ENCODE measurements around the gene VEZT. TPM values are rescaled to one million over a fixed set of nuclear protein-coding genes. Genes with fewer than 3 reads are reported as not detected.

Gene VEZT
- total RNA-seq, 4 donors from 2014 or later, result 82.1 to 141 (median 85.4) TPM

DNA sequence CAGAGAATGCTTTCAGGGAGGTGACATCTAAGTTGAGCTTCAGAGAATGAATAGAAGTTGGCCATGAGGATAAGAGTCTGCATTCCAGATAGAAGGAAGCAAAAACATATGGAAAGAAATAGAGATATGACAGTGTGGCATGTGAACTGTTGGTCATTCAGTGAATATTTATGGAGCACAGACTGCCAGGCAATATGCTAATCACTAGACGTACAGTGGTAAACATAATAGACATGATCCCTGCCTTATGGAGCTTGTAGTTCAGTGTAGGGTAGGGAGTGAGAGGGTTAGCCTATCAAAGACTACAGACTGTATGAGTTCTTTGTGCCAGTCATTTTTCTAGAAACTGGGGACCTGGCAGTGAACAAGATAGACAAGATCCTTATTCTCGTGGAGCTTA is 53.9 kb downstream of the VEZT start:
- H3K9me3 ChIP-seq, result no peaks in the 10 kb centered on the region
- WGBS, 2 donors (ENCODE audit: low coverage in 1 of 2), result 73 to 85% methylated on average over 2 of the region's 2 CpGs
- H3K4me3 ChIP-seq, result no peak overlapping the region
- no peak for ATAC-seq
- TF ChIP-seq, protein P1, sequence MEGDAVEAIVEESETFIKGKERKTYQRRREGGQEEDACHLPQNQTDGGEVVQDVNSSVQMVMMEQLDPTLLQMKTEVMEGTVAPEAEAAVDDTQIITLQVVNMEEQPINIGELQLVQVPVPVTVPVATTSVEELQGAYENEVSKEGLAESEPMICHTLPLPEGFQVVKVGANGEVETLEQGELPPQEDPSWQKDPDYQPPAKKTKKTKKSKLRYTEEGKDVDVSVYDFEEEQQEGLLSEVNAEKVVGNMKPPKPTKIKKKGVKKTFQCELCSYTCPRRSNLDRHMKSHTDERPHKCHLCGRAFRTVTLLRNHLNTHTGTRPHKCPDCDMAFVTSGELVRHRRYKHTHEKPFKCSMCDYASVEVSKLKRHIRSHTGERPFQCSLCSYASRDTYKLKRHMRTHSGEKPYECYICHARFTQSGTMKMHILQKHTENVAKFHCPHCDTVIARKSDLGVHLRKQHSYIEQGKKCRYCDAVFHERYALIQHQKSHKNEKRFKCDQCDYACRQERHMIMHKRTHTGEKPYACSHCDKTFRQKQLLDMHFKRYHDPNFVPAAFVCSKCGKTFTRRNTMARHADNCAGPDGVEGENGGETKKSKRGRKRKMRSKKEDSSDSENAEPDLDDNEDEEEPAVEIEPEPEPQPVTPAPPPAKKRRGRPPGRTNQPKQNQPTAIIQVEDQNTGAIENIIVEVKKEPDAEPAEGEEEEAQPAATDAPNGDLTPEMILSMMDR (IDR thresholded peaks at IDR 0.05), result no peak
- TF ChIP-seq POLR2AphosphoS5 (IDR thresholded peaks at IDR 0.05) (no peak), POLR2A (IDR thresholded peaks at IDR 0.05) (no peak)
- H3K36me3 ChIP-seq, result peaks cover 0 to 44% of the 10 kb centered on the region in 2 donors
- no peak overlapping the region for H3K27ac ChIP-seq
- H3K27me3 ChIP-seq, result no peaks in the 10 kb centered on the region
- H3K4me1 ChIP-seq, result peaks cover 0 to 11% (median 0%) of the 10 kb centered on the region in 3 donors

DNA sequence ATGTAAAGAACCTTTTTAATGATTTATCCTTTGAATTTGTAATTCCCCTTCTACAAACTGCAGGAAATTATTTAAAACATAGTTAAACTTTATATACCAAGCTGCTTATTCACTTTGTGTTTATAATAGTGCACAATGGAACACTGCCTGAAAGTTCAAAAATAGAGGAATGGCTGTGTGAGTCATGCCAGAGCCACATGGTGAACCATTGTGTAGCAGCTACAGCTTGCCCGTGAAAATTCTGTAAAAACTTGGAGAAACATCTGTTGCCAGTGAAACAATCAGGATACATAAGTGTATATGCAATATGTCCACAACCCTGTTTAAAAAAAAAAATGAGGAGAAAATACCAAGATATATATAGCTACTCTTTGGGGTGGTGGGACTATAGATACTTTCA is 59.5 kb downstream of the VEZT start:
- Histone ChIP-seq H3K9me3 (no peaks in the 10 kb centered on the region), H3K27me3 (no peaks in the 10 kb centered on the region), H3K4me3 (no peak overlapping the region), H3K27ac (peak overlapping the region in 3 of 4 donors; percentile 12 to 53 (median 29)), H3K36me3 (peaks cover under 1 to 67% of the 10 kb centered on the region in 2 donors), H3K4me1 (peaks cover 0 to 16% (median 2%) of the 10 kb centered on the region in 3 donors)
- no peak for ATAC-seq
- TF ChIP-seq EP300 (IDR thresholded peaks at IDR 0.05) (no peak), POLR2A (IDR thresholded peaks at IDR 0.05) (no peak), POLR2AphosphoS5 (IDR thresholded peaks at IDR 0.05) (no peak)
- TF ChIP-seq, protein P1 (IDR thresholded peaks at IDR 0.05), result no peak
- WGBS, 2 donors (ENCODE audit: low coverage in 1 of 2), result 18 to 23% methylated on average over 1 of the region's 1 CpG

DNA sequence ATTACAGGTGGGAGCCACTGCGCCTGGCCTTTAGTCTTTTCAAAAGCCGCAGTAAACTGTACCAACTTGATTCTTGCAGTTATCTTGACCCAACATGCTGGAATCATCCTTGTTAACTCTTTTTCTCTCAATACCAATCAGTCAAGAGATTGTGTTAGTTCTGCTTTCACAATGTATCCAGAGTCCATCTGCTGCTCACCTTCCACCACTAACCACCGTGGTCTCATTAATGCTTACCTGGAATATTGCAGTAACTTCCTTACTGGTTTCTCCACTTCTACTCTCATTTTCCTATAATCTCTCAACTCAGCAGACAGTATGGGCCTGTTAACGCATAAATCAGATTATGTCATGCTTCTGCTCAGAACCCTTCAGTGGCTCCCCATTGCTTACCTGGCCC is 62.2 kb downstream of the VEZT start:
- H3K4me1 ChIP-seq, result peaks cover 0 to 16% (median 2%) of the 10 kb centered on the region in 3 donors
- H3K9me3 ChIP-seq, result no peaks in the 10 kb centered on the region
- H3K27me3 ChIP-seq, result no peaks in the 10 kb centered on the region
- H3K36me3 ChIP-seq, result peaks cover 12 to 83% of the 10 kb centered on the region in 2 donors
- TF ChIP-seq, protein P1 (IDR thresholded peaks at IDR 0.05), result no peak
- TF ChIP-seq POLR2A (IDR thresholded peaks at IDR 0.05) (no peak), EP300 (IDR thresholded peaks at IDR 0.05) (no peak), POLR2AphosphoS5 (IDR thresholded peaks at IDR 0.05) (no peak)
- 95 to 100% methylated on average over 3 to 4 of the region's 4 CpGs for WGBS, 2 donors (ENCODE audit: low coverage in 1 of 2)
- H3K4me3 ChIP-seq, result no peak overlapping the region
- ATAC-seq, result no peak
- H3K27ac ChIP-seq, result no peak overlapping the region

DNA sequence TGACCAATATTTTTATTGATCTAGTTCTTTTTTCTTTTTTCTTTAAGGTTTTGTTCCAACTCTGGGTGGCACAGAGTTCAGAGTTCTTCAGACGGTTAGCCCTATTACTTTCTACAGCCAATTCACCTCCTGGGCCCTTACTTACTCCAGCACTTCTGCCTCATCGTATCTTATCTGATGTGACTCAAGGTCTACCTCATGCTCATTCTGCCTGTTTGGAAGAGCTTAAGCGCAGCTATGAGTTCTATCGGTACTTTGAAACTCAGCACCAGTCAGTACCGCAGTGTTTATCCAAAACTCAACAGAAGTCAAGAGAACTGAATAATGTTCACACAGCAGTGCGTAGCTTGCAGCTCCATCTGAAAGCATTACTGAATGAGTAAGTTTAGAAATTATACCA is 64.7 kb downstream of the VEZT start:
- H3K27me3 ChIP-seq, result no peaks in the 10 kb centered on the region
- H3K4me1 ChIP-seq, result peaks cover 0 to 16% (median 2%) of the 10 kb centered on the region in 3 donors
- ATAC-seq, result no peak
- no peaks in the 10 kb centered on the region for H3K9me3 ChIP-seq
- TF ChIP-seq POLR2AphosphoS5 (IDR thresholded peaks at IDR 0.05), result no peak
- TF ChIP-seq, protein P1 (IDR thresholded peaks at IDR 0.05), result no peak
- TF ChIP-seq EP300 (IDR thresholded peaks at IDR 0.05), result no peak
- TF ChIP-seq POLR2A (IDR thresholded peaks at IDR 0.05), result no peak
- WGBS, 2 donors (ENCODE audit: low coverage in 1 of 2), result 71 to 100% methylated on average over 3 to 6 of the region's 6 CpGs
- no peak overlapping the region for H3K27ac ChIP-seq
- peaks cover 12 to 79% of the 10 kb centered on the region in 2 donors for H3K36me3 ChIP-seq
- H3K4me3 ChIP-seq, result no peak overlapping the region

DNA sequence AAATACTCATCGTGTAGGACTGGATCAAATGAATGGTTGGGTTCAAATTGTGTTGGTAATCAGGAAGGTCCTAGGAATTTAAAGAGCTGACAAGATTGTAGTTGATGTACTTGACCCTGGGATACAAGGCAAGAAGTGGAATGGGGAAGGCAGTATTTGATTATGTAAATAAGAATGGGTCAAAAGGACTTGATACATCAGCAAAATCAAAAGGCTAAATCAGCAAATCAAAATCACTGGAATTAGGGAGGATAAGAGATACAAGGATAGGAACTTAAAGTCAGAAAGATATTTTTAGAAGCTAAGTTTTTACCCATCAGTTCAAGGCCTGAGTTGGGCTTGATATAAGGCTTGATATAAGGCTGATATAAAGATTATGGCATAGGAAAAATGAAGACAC is 65.8 kb downstream of the VEZT start:
- H3K27me3 ChIP-seq, result no peaks in the 10 kb centered on the region
- H3K9me3 ChIP-seq, result no peaks in the 10 kb centered on the region
- no peak overlapping the region for H3K27ac ChIP-seq
- WGBS, 2 donors (ENCODE audit: low coverage in 1 of 2), result 100% methylated on average over 1 of the region's 1 CpG
- ATAC-seq, result no peak
- H3K4me1 ChIP-seq, result peaks cover 0 to 7% (median 0%) of the 10 kb centered on the region in 3 donors
- H3K36me3 ChIP-seq, result peaks cover 12 to 80% of the 10 kb centered on the region in 2 donors
- H3K4me3 ChIP-seq, result no peak overlapping the region
- TF ChIP-seq, protein P1 (IDR thresholded peaks at IDR 0.05), result no peak
- TF ChIP-seq POLR2AphosphoS5 (IDR thresholded peaks at IDR 0.05), result no peak
- no peak for TF ChIP-seq POLR2A (IDR thresholded peaks at IDR 0.05)
- TF ChIP-seq EP300 (IDR thresholded peaks at IDR 0.05), result no peak

Data from gastroesophageal sphincter (tissue), 4 donors.